ENCODE measurements around the gene TSHZ2.

Gene TSHZ2

DNA sequence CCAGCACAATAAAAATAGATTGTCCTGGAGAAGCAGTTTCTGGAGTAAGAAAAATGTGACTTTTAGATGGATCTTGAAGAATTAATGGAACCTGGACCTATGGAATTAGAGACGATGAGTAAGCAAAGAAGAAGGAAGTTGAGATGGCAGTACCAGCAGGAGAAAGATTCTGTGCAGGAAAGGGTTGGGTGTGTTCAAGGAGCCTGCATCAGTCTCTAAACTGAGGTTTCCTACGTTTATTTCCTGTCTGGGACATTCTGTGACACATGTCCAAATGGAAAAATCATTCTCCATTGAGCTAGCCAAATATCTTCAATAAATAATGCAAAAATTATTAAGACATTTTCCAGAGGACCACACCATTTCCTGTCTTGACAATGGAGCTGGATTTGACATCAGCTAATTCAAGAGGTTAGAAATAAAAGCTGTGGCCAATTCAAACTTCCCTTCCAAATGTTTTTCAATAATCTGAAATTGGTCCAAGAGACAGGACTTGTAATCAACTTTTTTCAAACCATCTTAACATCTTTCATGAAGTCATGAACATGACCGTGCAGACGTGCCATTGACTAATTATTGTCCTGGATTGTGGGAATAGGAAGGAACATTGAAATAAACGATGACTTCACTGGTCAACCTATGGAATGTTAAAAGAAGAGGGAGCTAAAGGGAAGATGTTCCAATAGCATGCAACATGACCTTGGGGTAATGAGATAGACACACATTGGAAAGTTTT lies 423.2 kb downstream of the TSHZ2 start:
- TF ChIP-seq, protein P1, sequence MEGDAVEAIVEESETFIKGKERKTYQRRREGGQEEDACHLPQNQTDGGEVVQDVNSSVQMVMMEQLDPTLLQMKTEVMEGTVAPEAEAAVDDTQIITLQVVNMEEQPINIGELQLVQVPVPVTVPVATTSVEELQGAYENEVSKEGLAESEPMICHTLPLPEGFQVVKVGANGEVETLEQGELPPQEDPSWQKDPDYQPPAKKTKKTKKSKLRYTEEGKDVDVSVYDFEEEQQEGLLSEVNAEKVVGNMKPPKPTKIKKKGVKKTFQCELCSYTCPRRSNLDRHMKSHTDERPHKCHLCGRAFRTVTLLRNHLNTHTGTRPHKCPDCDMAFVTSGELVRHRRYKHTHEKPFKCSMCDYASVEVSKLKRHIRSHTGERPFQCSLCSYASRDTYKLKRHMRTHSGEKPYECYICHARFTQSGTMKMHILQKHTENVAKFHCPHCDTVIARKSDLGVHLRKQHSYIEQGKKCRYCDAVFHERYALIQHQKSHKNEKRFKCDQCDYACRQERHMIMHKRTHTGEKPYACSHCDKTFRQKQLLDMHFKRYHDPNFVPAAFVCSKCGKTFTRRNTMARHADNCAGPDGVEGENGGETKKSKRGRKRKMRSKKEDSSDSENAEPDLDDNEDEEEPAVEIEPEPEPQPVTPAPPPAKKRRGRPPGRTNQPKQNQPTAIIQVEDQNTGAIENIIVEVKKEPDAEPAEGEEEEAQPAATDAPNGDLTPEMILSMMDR (IDR thresholded peaks at IDR 0.05; ENCODE audit: control extremely low read depth, extremely low read depth, low read depth, missing control alignments), result no peak
- ChIA-PET CTCF (interaction anchor here (1.2 kb wide), 1 partner anchor 701 kb away, joined by 3 read pairs; no protein-coding TSS in a partner anchor), POLR2A (no interaction called here)
- DNase-seq (ENCODE audit: extremely low spot score), result no peak

DNA sequence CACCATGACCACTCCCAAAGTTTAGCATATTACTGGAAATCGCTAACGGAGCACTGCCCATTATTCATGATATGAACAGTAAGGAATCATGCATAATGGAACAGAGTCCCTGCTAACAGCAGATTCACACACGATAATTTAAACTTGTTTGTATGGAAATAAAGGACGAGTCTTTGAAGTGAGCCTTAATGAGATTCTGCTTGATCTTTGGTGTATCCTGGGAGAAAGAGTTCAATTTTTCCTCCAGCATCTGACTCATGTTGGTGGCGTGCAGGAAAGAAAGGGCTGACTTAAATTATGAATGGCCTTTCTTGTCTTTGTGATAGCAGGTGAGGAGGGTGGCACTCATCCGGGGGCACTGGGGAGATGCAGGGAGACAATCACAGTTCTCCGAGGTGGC lies 426.9 kb downstream of the TSHZ2 start:
- ChIA-PET POLR2A (no interaction called here), CTCF (no interaction called here)
- DNase-seq (ENCODE audit: extremely low spot score), result no peak
- TF ChIP-seq, protein P1 (IDR thresholded peaks at IDR 0.05; ENCODE audit: control extremely low read depth, extremely low read depth, low read depth, missing control alignments), result no peak

DNA sequence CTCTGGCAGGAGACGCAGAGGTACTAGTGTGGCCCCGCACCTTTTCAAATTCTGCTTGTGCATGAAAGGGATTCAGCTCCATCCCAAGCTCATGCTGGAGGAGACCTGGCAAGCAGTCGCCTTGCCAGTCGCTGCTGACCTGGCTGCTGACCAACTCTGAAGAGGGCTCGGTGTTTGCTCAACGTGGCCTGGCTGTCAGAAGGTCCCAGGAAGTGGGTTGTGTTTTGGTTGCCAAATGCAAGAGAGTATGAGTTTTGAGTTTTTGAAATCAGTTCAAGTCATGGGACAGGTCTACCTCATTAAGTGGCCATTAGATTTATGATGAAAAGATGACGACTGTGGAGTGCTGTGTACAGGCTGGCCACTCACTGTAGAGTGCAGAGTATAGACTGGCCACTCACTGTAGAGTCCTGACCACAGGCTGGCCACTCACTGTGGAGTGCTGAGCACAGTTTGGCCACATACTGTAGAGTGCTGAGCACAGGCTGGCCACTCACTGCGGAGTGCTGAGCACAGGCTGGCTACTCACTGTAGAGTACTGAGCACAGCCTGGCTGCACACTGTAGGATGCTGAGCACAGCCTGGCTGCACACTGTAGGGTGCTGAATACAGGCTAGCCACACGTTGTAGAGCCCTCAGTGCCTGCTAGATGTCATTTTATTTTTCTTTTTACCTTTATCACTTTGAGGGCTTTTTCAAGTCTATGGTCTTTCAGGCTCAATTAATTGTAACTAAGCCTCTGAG lies 427.6 kb downstream of the TSHZ2 start:
- no peak for DNase-seq (ENCODE audit: extremely low spot score)
- ChIA-PET CTCF (no interaction called here), POLR2A (no interaction called here)
- TF ChIP-seq, protein P1 (IDR thresholded peaks at IDR 0.05; ENCODE audit: control extremely low read depth, extremely low read depth, low read depth, missing control alignments), result no peak

DNA sequence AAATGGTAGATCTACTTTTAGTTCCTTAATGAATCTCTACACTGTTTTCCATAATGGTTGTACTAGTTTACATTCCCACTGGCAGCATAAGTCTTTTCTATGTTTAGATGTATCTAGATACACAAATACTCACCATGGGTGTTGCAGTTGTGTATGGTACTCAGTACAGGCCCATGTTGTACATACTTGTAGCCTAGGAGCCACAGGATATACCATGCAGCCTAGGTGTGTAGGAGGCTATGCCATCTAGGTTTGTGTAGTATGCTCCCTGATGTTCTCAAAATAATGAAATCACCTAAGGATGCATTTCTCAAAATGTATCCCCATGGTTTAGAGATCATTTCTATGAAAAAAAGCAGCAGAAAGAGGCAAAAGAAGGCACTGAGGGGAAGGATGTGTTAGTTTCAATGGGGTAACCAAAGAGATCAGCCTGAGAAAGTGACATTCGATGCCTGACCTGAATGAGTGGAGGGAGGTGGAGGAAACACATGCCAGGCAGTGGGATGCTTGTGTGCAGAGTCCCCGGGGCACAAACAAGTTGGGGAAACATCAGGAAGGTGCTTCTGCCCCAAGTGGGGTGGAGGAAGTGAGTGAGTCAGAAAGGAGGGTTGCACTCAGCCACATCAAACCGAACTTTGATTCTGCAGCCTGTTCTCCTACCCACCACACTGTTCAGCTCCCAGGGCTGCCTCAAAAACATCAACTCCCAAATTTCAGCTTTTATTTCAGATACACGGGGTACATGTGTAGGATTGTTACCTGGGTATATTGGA lies 430.3 kb downstream of the TSHZ2 start:
- TF ChIP-seq, protein P1 (IDR thresholded peaks at IDR 0.05; ENCODE audit: control extremely low read depth, extremely low read depth, low read depth, missing control alignments), result no peak
- ChIA-PET CTCF (interaction anchor here (1.2 kb wide), 1 partner anchor 10 kb away, joined by 4 read pairs; no protein-coding TSS in a partner anchor), POLR2A (no interaction called here)
- no peak for DNase-seq (ENCODE audit: extremely low spot score)

DNA sequence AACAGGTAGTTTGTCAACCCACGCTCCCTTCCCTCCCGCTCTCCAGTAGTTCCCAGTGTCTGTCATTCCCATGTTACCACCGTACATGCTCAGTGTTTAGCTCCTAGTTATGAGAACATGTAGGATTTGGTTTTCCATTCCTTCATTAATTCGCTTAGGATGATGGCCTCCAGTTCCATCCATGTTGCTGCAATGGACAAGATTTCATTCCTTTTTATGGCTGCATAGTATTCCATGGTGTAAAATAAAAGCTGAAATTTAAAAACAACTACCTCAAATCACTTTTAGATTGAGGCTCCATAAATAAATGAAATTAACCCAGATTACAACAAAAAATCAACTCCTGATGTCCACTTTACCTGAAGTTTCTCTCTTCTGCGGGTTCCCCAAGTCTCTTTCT lies 430.9 kb downstream of the TSHZ2 start:
- TF ChIP-seq, protein P1 (IDR thresholded peaks at IDR 0.05; ENCODE audit: control extremely low read depth, extremely low read depth, low read depth, missing control alignments), result no peak
- ChIA-PET POLR2A (no interaction called here), CTCF (interaction anchor here (1.2 kb wide), 1 partner anchor 10 kb away, joined by 4 read pairs; no protein-coding TSS in a partner anchor)
- DNase-seq (ENCODE audit: extremely low spot score), result no peak

DNA sequence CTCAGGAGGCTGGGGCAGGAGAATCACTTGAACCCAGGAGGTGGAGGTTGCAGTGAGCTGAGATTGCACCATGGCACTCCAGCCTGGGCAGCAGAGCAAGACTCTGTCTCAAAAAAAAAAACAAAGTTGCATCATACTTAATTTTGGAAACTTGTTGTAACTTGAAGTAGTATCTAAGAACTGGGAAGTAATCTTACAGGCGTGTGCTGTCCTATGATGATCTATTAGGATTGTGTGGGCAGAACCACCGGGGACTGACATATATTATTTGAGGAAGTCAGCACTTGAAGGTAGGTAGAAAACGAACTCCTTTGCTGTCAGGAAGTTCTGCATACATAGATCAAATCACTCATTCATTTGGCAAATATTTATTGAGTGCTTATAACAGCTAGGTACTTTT lies 433.0 kb downstream of the TSHZ2 start:
- no peak for DNase-seq (ENCODE audit: extremely low spot score)
- CTCF ChIA-PET, result no interaction called here
- TF ChIP-seq, protein P1 (IDR thresholded peaks at IDR 0.05; ENCODE audit: control extremely low read depth, extremely low read depth, low read depth, missing control alignments), result no peak
- POLR2A ChIA-PET, result no interaction called here
